A549 (cell line): ENCODE results near the gene SLC2A4RG. TPM values are rescaled to one million over a fixed set of nuclear protein-coding genes. Genes with fewer than 3 reads are reported as not detected.
A peak's percentile ranks its signal among the peaks of the same experiment; 100 is the strongest.

Experiments
- ATAC-seq, 2 experiments: fragments of 200-7000 bp in 1 of 2; fragments of >200 bp in 1 of 2; cut with Nextera tagmentation in 1 of 2; cut with Tn5 transposase in 1 of 2; 3 replicates each; pipeline versions ENCODE4 v1.8.0 to v1.9.1; 2018 to 2020; ENCODE audit warnings: mild to moderate bottlenecking in 1 of 2, moderate library complexity in 1 of 2
- CTCF ChIA-PET: fragments of 300-600 bp; sonication (Branson Sonifier 250); formaldehyde crosslinking; extraction: SDS; loops from one replicate; lab custom pipeline; 2021; ENCODE audit warnings: antibody characterized with exemption, inconsistent platforms; lab: Yijun Ruan, JAX
- POLR2A ChIA-PET: fragments of 350-600 bp; formaldehyde crosslinking; extraction: SDS; loops from one replicate; lab custom pipeline; 2021; ENCODE audit warnings: antibody characterized with exemption, inconsistent platforms; lab: Yijun Ruan, JAX
- DNase-seq, 2 experiments: peaks; one replicate each; pipeline versions ENCODE4 v3.0.0 to v3.0.0-alpha.2; 2011 to 2016; ENCODE audit warnings: low read depth in 1 of 2, low spot score in 1 of 2
- FAIRE-seq: peaks from 2 replicates; lab custom pipeline; 2011; peaks lifted over from hg19 to GRCh38; lab: Jason Lieb, UNC
- H3K27ac ChIP-seq, 2 experiments: fragments of >200 bp; sonication (Bioruptor Twin); formaldehyde crosslinking; 3 replicates each; pipeline ENCODE4 v1.5.1; 2016 to 2017
- H3K4me1 ChIP-seq: fragments of >200 bp; sonication (Bioruptor Twin); formaldehyde crosslinking; 3 replicates; pipeline ENCODE4 v1.6.1; 2016
- H3K4me2 ChIP-seq: fragments of >200 bp; sonication (Bioruptor Twin); formaldehyde crosslinking; 3 replicates; pipeline ENCODE4 v1.6.1; 2016
- H3K4me3 ChIP-seq: fragments of >200 bp; sonication (Bioruptor Twin); formaldehyde crosslinking; 3 replicates; pipeline ENCODE4 v1.5.1; 2016
- H3K9me3 ChIP-seq: fragments of >200 bp; sonication (Bioruptor Twin); formaldehyde crosslinking; 3 replicates; pipeline ENCODE4 v1.6.1; 2016
- CHD2 ChIP-seq: fragments of 150-350 bp; IDR thresholded peaks from 2 replicates; pipeline ENCODE4 v1.6.1; 2014; ENCODE audit warnings: low read length; ENCODE audit not compliant: partially characterized antibody
- EHF ChIP-seq: fragments of 250-450 bp; sonication (Bioruptor Pico); IDR thresholded peaks from 2 replicates; pipeline ENCODE4 v1.5.0; 2020; ENCODE audit warnings: mild to moderate bottlenecking
- ESRRA ChIP-seq: fragments of 150-350 bp; IDR thresholded peaks from 2 replicates; pipeline ENCODE4 v1.6.1; 2014; ENCODE audit warnings: mild to moderate bottlenecking, low read length, borderline replicate concordance
- FOSL2 ChIP-seq, 2 experiments: fragments of 450-650 bp in 1 of 2; fragments of >200 bp in 1 of 2; sonication (Bioruptor Twin) in 1 of 2; formaldehyde crosslinking; IDR thresholded peaks; 2 replicates each; pipeline versions ENCODE4 v1.5.0 to v1.6.1; 2016 to 2020; ENCODE audit warnings: mild to moderate bottlenecking in 1 of 2, moderate library complexity in 1 of 2
- MAFK ChIP-seq: fragments of 450-650 bp; IDR thresholded peaks from 2 replicates; pipeline ENCODE4 v1.6.1; 2014; ENCODE audit not compliant: partially characterized antibody
- NFE2L2 ChIP-seq: fragments of 150-350 bp; conservative IDR thresholded peaks from 2 replicates; pipeline ENCODE4 v1.6.1; 2014; ENCODE audit warnings: low read length
- SREBF2 ChIP-seq: fragments of 450-650 bp; IDR thresholded peaks from 2 replicates; pipeline ENCODE4 v1.6.1; 2014; ENCODE audit warnings: mild to moderate bottlenecking, moderate library complexity
- WGBS: methylation state at CpG from one replicate; pipeline ENCODE4 v1.1.6; 2017; ENCODE audit errors: missing lambda C conversion rate; 5-methylcytosine and 5-hydroxymethylcytosine counted together
- polyA plus RNA-seq, 4 experiments: library from polyadenylated mRNA; depleted of rRNA in 3 of 4; stranded (reverse); fragments of >200 nt; fragmentation: RNase III in 1 of 4; extraction: RNeasy Plus Mini Kit Qiagen cat#74134 plus additional on column Dnase treatment in 1 of 4; gene quantifications; 2 replicates in 3 of 4; 3 replicates in 1 of 4; pipeline ENCODE4 v1.2.3, GENCODE V29; 2011 to 2017
- TF ChIP-seq, protein P1 (sequence below): fragments of 200-600 bp; sonication (generic); IDR thresholded peaks from 2 replicates; pipeline ENCODE4 v1.6.1; 2016; ENCODE audit warnings: antibody characterized with exemption, mild to moderate bottlenecking, moderate library complexity
- TF ChIP-seq, protein P2 (sequence below): fragments of 150-350 bp; IDR thresholded peaks from 2 replicates; pipeline ENCODE4 v1.6.1; 2014; ENCODE audit warnings: low read depth, mild to moderate bottlenecking, low read length
- TF ChIP-seq, protein P3 (sequence below): fragments of >200 bp; sonication (Bioruptor Twin); formaldehyde crosslinking; IDR thresholded peaks from 3 replicates; pipeline ENCODE4 v1.5.1; 2016

The SLC2A4RG gene
- polyA plus RNA-seq, 2 of the 4 experiments (the other 2 are of a cell fraction), result 28.1 to 64.6 TPM

DNA sequence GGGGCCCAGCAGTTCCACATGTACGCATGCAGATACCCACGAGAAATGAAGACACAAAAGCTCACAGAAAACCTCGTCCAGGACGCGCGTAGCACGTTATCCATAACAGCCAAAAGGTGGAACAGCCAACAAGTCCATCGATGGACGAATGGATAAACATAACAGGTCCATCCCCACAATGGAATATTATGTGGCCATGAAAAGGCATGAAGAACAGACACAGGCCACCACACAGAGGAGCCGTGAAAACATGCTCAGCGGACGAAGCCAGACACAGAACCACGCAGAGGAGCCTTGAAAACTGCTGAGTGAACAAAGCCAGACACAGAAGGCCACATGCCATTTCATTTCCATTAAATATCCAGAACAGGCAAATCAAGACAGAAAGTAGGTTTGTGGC, 38.0 kb downstream of the SLC2A4RG start:
- WGBS, result 92% methylated on average over 13 of the region's 13 CpGs
- TF ChIP-seq MAFK (peak; percentile 10), EHF (CRISPR knock-in tag) (no peak)
- Histone ChIP-seq H3K4me1 (peaks cover 11% of the 10 kb centered on the region), H3K27ac (peak overlapping the region in 1 of 2 experiments; percentile 61; a peak in 2 of 6 replicates), H3K4me3 (no peak overlapping the region), H3K9me3 (no peaks in the 10 kb centered on the region), H3K4me2 (0 out of 3 replicates have a peak overlapping the region, but pooled peaks have one; percentile 44)
- POLR2A ChIA-PET, result no interaction called here
- ATAC-seq (no peak), DNase-seq (no peak), FAIRE-seq (no peak)
- CTCF ChIA-PET, result interaction anchor here (1.1 to 2.5 kb wide), 7 partner anchors 9 to 109 kb away, joined by 3 to 13 read pairs (median 3); no protein-coding TSS in a partner anchor

DNA sequence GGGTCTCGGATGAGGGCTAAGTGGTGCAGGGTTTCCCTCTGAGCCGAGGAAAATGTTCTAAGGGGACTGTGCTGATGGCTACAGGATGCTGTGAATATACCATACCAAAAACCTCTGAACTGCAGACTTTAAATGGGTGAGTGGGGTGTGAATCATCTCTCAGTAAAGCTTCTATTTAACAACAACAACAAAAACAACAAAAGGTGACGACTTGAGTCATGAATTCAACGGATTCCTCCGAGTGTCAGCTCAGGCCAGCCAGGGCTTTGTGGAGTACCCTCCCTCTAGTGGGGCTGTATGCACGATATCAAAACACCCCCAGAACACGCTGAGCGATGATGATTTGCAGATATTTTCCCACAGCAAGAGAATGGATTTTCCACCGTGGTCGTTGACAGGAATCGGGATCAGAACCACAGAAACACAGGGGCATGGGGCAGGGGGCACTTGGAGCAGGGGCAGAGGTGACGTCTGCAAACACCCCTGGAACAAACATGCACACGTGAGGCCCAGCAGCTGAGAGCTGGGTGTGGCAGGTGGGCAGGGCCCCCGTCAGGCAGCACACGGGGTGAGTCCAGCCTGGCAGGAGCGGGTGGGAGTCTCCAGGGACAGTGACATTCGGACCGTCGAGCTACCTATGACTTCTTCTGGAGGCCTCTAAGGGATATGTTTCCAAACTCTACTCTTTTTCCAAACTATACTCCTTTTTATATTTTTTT, 38.6 kb downstream of the SLC2A4RG start:
- Histone ChIP-seq H3K9me3 (no peaks in the 10 kb centered on the region), H3K4me2 (peak overlapping the region; percentile 44; the same call in 2 of the 3 replicates), H3K27ac (peak overlapping the region; percentile 16 to 61; a peak in 3 of 6 replicates), H3K4me3 (no peak overlapping the region), H3K4me1 (peaks cover 11% of the 10 kb centered on the region)
- DNase-seq (peak in 1 of 2 experiments; percentile 48), ATAC-seq (peak in 1 of 2 experiments; percentile 60; a peak in 3 of 6 replicates), FAIRE-seq (no peak)
- POLR2A ChIA-PET, result no interaction called here
- WGBS, result 37% methylated on average over 18 of the region's 19 CpGs
- CTCF ChIA-PET, result interaction anchor here (0.6 to 2.5 kb wide), 9 partner anchors 9 to 275 kb away, joined by 3 to 13 read pairs (median 3); no protein-coding TSS in a partner anchor
- 0 out of 2 replicates have a peak, but pooled peaks have one; percentile 8 for TF ChIP-seq NFE2L2
- TF ChIP-seq, protein P1, sequence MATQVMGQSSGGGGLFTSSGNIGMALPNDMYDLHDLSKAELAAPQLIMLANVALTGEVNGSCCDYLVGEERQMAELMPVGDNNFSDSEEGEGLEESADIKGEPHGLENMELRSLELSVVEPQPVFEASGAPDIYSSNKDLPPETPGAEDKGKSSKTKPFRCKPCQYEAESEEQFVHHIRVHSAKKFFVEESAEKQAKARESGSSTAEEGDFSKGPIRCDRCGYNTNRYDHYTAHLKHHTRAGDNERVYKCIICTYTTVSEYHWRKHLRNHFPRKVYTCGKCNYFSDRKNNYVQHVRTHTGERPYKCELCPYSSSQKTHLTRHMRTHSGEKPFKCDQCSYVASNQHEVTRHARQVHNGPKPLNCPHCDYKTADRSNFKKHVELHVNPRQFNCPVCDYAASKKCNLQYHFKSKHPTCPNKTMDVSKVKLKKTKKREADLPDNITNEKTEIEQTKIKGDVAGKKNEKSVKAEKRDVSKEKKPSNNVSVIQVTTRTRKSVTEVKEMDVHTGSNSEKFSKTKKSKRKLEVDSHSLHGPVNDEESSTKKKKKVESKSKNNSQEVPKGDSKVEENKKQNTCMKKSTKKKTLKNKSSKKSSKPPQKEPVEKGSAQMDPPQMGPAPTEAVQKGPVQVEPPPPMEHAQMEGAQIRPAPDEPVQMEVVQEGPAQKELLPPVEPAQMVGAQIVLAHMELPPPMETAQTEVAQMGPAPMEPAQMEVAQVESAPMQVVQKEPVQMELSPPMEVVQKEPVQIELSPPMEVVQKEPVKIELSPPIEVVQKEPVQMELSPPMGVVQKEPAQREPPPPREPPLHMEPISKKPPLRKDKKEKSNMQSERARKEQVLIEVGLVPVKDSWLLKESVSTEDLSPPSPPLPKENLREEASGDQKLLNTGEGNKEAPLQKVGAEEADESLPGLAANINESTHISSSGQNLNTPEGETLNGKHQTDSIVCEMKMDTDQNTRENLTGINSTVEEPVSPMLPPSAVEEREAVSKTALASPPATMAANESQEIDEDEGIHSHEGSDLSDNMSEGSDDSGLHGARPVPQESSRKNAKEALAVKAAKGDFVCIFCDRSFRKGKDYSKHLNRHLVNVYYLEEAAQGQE, result no peak
- no peak for TF ChIP-seq FOSL2 (IDR thresholded peaks at IDR 0.05)
- 0 out of 2 replicates have a peak, but pooled peaks have one; percentile 22 for TF ChIP-seq FOSL2 (CRISPR knock-in tag; IDR thresholded peaks at IDR 0.05)
- TF ChIP-seq EHF (CRISPR knock-in tag), result no peak
- TF ChIP-seq, protein P2, sequence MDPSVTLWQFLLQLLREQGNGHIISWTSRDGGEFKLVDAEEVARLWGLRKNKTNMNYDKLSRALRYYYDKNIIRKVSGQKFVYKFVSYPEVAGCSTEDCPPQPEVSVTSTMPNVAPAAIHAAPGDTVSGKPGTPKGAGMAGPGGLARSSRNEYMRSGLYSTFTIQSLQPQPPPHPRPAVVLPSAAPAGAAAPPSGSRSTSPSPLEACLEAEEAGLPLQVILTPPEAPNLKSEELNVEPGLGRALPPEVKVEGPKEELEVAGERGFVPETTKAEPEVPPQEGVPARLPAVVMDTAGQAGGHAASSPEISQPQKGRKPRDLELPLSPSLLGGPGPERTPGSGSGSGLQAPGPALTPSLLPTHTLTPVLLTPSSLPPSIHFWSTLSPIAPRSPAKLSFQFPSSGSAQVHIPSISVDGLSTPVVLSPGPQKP, result no peak
- no peak for TF ChIP-seq ESRRA

DNA sequence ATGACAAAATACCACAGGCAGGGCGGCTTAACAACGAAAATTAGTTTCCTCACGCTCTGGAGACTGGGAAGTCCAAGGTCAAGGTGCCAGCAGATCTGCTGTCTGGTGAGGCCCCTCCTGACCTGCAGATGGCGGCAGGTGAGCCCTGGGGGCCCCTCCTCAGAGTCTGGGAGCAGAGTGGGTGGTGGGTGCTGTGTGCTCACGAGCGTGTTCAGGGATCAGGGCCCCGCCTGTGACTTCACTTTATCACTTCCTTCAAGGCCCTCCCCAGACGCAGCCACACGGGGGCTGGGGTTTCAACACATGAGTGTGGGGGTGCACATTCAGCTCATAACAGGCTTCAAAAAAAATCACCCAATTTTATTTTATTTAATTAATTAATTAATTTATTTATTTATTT, 39.3 kb downstream of the SLC2A4RG start:
- DNase-seq (no peak), ATAC-seq (0 out of 6 replicates have a peak, but pooled peaks of 1 of the 2 experiments have one; percentile 42)
- CTCF ChIA-PET, result interaction anchor here (1.5 to 2.5 kb wide), 3 partner anchors 8 to 162 kb away, joined by 3 to 13 read pairs (median 3); no protein-coding TSS in a partner anchor
- no peak overlapping the region for H3K4me2 ChIP-seq
- no peak overlapping the region; a peak in 1 of 6 replicates for H3K27ac ChIP-seq
- no peaks in the 10 kb centered on the region for H3K9me3 ChIP-seq
- 86% methylated on average over 9 of the region's 9 CpGs for WGBS
- TF ChIP-seq, protein P3, sequence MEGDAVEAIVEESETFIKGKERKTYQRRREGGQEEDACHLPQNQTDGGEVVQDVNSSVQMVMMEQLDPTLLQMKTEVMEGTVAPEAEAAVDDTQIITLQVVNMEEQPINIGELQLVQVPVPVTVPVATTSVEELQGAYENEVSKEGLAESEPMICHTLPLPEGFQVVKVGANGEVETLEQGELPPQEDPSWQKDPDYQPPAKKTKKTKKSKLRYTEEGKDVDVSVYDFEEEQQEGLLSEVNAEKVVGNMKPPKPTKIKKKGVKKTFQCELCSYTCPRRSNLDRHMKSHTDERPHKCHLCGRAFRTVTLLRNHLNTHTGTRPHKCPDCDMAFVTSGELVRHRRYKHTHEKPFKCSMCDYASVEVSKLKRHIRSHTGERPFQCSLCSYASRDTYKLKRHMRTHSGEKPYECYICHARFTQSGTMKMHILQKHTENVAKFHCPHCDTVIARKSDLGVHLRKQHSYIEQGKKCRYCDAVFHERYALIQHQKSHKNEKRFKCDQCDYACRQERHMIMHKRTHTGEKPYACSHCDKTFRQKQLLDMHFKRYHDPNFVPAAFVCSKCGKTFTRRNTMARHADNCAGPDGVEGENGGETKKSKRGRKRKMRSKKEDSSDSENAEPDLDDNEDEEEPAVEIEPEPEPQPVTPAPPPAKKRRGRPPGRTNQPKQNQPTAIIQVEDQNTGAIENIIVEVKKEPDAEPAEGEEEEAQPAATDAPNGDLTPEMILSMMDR, result no peak
- TF ChIP-seq CHD2, result no peak
- TF ChIP-seq SREBF2, result no peak
- TF ChIP-seq, all 56 proteins: peak for 0
- Histone ChIP-seq H3K4me3 (no peak overlapping the region), H3K4me1 (peaks cover 11% of the 10 kb centered on the region)
- no peak for FAIRE-seq
- POLR2A ChIA-PET, result no interaction called here
